ENCODE results near the gene EVX1. TPM values are rescaled to one million over a fixed set of nuclear protein-coding genes. Genes with fewer than 3 reads are reported as not detected.

The EVX1 gene
- total and polyA plus RNA-seq, 2 experiments from 2014 or later, result not detected

- Histone ChIP-seq H3K36me3 (ENCODE audit: low read depth) (no peaks in the 10 kb centered on the region), H3K27me3 (replicated peaks; ENCODE audit: insufficient read depth) (no peaks in the 10 kb centered on the region), H3K4me3 (no peak overlapping the region), H3K4me2 (ENCODE audit: unreplicated experiment) (no peak overlapping the region), H2AFZ (no peak overlapping the region), H3K9ac (no peak overlapping the region), H4K20me1 (ENCODE audit: insufficient read depth) (no peaks in the 10 kb centered on the region), H3K79me2 (ENCODE audit: insufficient read depth) (no peaks in the 10 kb centered on the region), H3K4me1 (ENCODE audit: insufficient read depth) (no peaks in the 10 kb centered on the region), H3K9me3 (ENCODE audit: low read depth) (no peaks in the 10 kb centered on the region), H3F3A (ENCODE audit: insufficient read depth) (0 out of 2 replicates have a peak, but pooled peaks cover 2% of the 10 kb centered on the region), H3K9me2 (ENCODE audit: insufficient read depth) (no peaks in the 10 kb centered on the region), H3K27ac (no peak overlapping the region)
- DNase-seq, result no peak
- 79 to 95% methylated on average over 2 of the region's 2 CpGs for WGBS, 2 experiments (ENCODE audit: low coverage in 1 of 2, low lambda C conversion rate in 2 of 2, missing lambda C conversion rate in 2 of 2)
- in situ Hi-C loops (cut with MboI), result no loop called here
- no peak for TF ChIP-seq EZH2phosphoT487 (IDR thresholded peaks at IDR 0.05; ENCODE audit: insufficient read depth, low read depth)
- TF ChIP-seq EZH2 (IDR thresholded peaks at IDR 0.05; ENCODE audit: insufficient read depth, poor library complexity, severe bottlenecking), result no peak
Measured at GRCh38 chr7:27295236-27295635, 52.6 kb downstream of the EVX1 start.

- Histone ChIP-seq H3K27me3 (replicated peaks; ENCODE audit: insufficient read depth) (no peaks in the 10 kb centered on the region), H3K4me2 (ENCODE audit: unreplicated experiment) (no peak overlapping the region), H3K27ac (no peak overlapping the region), H3K4me3 (no peak overlapping the region), H3K79me2 (ENCODE audit: insufficient read depth) (no peaks in the 10 kb centered on the region), H3K9me2 (ENCODE audit: insufficient read depth) (no peaks in the 10 kb centered on the region), H2AFZ (no peak overlapping the region), H3K36me3 (ENCODE audit: low read depth) (no peaks in the 10 kb centered on the region), H3K9me3 (ENCODE audit: low read depth) (no peaks in the 10 kb centered on the region), H4K20me1 (ENCODE audit: insufficient read depth) (no peaks in the 10 kb centered on the region), H3K9ac (no peak overlapping the region), H3F3A (ENCODE audit: insufficient read depth) (0 out of 2 replicates have a peak, but pooled peaks cover 14% of the 10 kb centered on the region), H3K4me1 (ENCODE audit: insufficient read depth) (no peaks in the 10 kb centered on the region)
- DNase-seq, result no peak
- TF ChIP-seq EZH2 (IDR thresholded peaks at IDR 0.05; ENCODE audit: insufficient read depth, poor library complexity, severe bottlenecking), result no peak
- no peak for TF ChIP-seq EZH2phosphoT487 (IDR thresholded peaks at IDR 0.05; ENCODE audit: insufficient read depth, low read depth)
- in situ Hi-C loops (cut with MboI), result no loop called here
- WGBS, 2 experiments (ENCODE audit: low coverage in 1 of 2, low lambda C conversion rate in 2 of 2, missing lambda C conversion rate in 2 of 2), result 74 to 78% methylated on average over 8 of the region's 8 CpGs
Measured at GRCh38 chr7:27297356-27297755, 54.8 kb downstream of the EVX1 start.

Other genes starting within 250 kb of the EVX1 start
- gene HOXA1, start 146.8 kb upstream of the EVX1 start, total RNA-seq (2014; rRNA removed; shearing (Covaris generic)), result 0.89 and 0.97 TPM in 2 replicates
- gene HOXA1, start 146.8 kb upstream of the EVX1 start, polyA plus RNA-seq (2016; fragmentation: Nextera tagmentation; extraction: Ambion mirVana), result 1.6 and 1.8 TPM in 2 replicates
- gene HOXA2, start 140.1 kb upstream of the EVX1 start, total RNA-seq (2014; rRNA removed; shearing (Covaris generic)), result not detected in 2 replicates
- 0.09 TPM in 1 of 2 replicates, not detected in the other for gene HOXA2, start 140.1 kb upstream of the EVX1 start, polyA plus RNA-seq (2016; fragmentation: Nextera tagmentation; extraction: Ambion mirVana)
- gene HOXA4, start 112.0 kb upstream of the EVX1 start, total RNA-seq (2014; rRNA removed; shearing (Covaris generic)), result 0.13 and 1.8 TPM in 2 replicates
- gene HOXA4, start 112.0 kb upstream of the EVX1 start, polyA plus RNA-seq (2016; fragmentation: Nextera tagmentation; extraction: Ambion mirVana), result 3.1 and 3.3 TPM in 2 replicates
- gene HOXA5, start 99.1 kb upstream of the EVX1 start, total RNA-seq (2014; rRNA removed; shearing (Covaris generic)), result 0.25 and 4.0 TPM in 2 replicates
- gene HOXA5, start 99.1 kb upstream of the EVX1 start, polyA plus RNA-seq (2016; fragmentation: Nextera tagmentation; extraction: Ambion mirVana), result 1.3 and 1.9 TPM in 2 replicates
- 0.51 and 3.2 TPM in 2 replicates for gene HOXA6, start 95.0 kb upstream of the EVX1 start, total RNA-seq (2014; rRNA removed; shearing (Covaris generic))
- 3.5 and 3.7 TPM in 2 replicates for gene HOXA6, start 95.0 kb upstream of the EVX1 start, polyA plus RNA-seq (2016; fragmentation: Nextera tagmentation; extraction: Ambion mirVana)
- 0.63 and 2.1 TPM in 2 replicates for gene HOXA3, start 90.2 kb upstream of the EVX1 start, total RNA-seq (2014; rRNA removed; shearing (Covaris generic))
- 1.2 and 1.9 TPM in 2 replicates for gene HOXA3, start 90.2 kb upstream of the EVX1 start, polyA plus RNA-seq (2016; fragmentation: Nextera tagmentation; extraction: Ambion mirVana)
- 3.4 and 6.6 TPM in 2 replicates for gene HOXA7, start 86.1 kb upstream of the EVX1 start, total RNA-seq (2014; rRNA removed; shearing (Covaris generic))
- 14.3 and 15.8 TPM in 2 replicates for gene HOXA7, start 86.1 kb upstream of the EVX1 start, polyA plus RNA-seq (2016; fragmentation: Nextera tagmentation; extraction: Ambion mirVana)
- gene HOXA9, start 77.3 kb upstream of the EVX1 start, total RNA-seq (2014; rRNA removed; shearing (Covaris generic)), result 32.1 and 43.7 TPM in 2 replicates
- gene HOXA9, start 77.3 kb upstream of the EVX1 start, polyA plus RNA-seq (2016; fragmentation: Nextera tagmentation; extraction: Ambion mirVana), result 26.9 and 28.3 TPM in 2 replicates
- 27.4 and 29.3 TPM in 2 replicates for gene HOXA10, start 68.5 kb upstream of the EVX1 start, total RNA-seq (2014; rRNA removed; shearing (Covaris generic))
- 27.1 and 28.0 TPM in 2 replicates for gene HOXA10, start 68.5 kb upstream of the EVX1 start, polyA plus RNA-seq (2016; fragmentation: Nextera tagmentation; extraction: Ambion mirVana)
- gene HOXA11, start 57.6 kb upstream of the EVX1 start, total RNA-seq (2014; rRNA removed; shearing (Covaris generic)), result 8.3 and 10.5 TPM in 2 replicates
- 8.0 and 8.4 TPM in 2 replicates for gene HOXA11, start 57.6 kb upstream of the EVX1 start, polyA plus RNA-seq (2016; fragmentation: Nextera tagmentation; extraction: Ambion mirVana)
- 0.13 and 0.43 TPM in 2 replicates for gene HOXA13, start 42.7 kb upstream of the EVX1 start, total RNA-seq (2014; rRNA removed; shearing (Covaris generic))
- 0.13 and 0.15 TPM in 2 replicates for gene HOXA13, start 42.7 kb upstream of the EVX1 start, polyA plus RNA-seq (2016; fragmentation: Nextera tagmentation; extraction: Ambion mirVana)

Data from GM23248 (cell line).